Measurements from ENCODE around the gene CRY2. TPM values are rescaled to one million over a fixed set of nuclear protein-coding genes. Genes with fewer than 3 reads are reported as not detected.

CRY2 gene
- total RNA-seq, 2 experiments from 2014 or later, result 12.3 to 15.7 TPM

GRCh38 chr11:45812581-45813548 is 34.4 kb upstream of the CRY2 start:
- intact Hi-C loops (cut with micrococcal nuclease), result no loop called here
- no peak overlapping the region for H3K4me3 Mint-ChIP-seq
- CTCF ChIA-PET, result interaction anchor here (0.9 kb wide), 1 partner anchor 41 kb away, joined by 3 read pairs; no protein-coding TSS in a partner anchor
- H3K4me1 Mint-ChIP-seq (ENCODE audit: low read depth), result peaks cover 28% of the 10 kb centered on the region
- no peaks in the 10 kb centered on the region for H3K27me3 Mint-ChIP-seq
- no peaks in the 10 kb centered on the region for H3K9me3 Mint-ChIP-seq
- no peak for DNase-seq
- peaks cover 5% of the 10 kb centered on the region for H3K36me3 Mint-ChIP-seq (ENCODE audit: low read depth)
- TF ChIP-seq CTCF (IDR thresholded peaks at IDR 0.05), result no peak
- no peak for ATAC-seq
- peak overlapping the region; percentile 56 for H3K27ac Mint-ChIP-seq
- POLR2A ChIA-PET, result interaction anchor here (1.2 to 2.2 kb wide), 3 partner anchors 14 to 33 kb away, joined by 3 to 5 read pairs (median 3); no protein-coding TSS in a partner anchor

- ATAC-seq (peak; percentile 27), DNase-seq (no peak)
- intact Hi-C loops (cut with micrococcal nuclease), result no loop called here
- POLR2A ChIA-PET, result interaction anchor here (1.0 kb wide), 1 partner anchor 11 kb away, joined by 3 read pairs; no protein-coding TSS in a partner anchor
- CTCF ChIA-PET, result no interaction called here
- H3K4me1 Mint-ChIP-seq (ENCODE audit: low read depth), result peaks cover 6% of the 10 kb centered on the region
- H3K27me3 Mint-ChIP-seq, result no peaks in the 10 kb centered on the region
- H3K27ac Mint-ChIP-seq, result no peak overlapping the region
- TF ChIP-seq CTCF (IDR thresholded peaks at IDR 0.05), result no peak
- H3K36me3 Mint-ChIP-seq (ENCODE audit: low read depth), result no peaks in the 10 kb centered on the region
- no peak overlapping the region for H3K4me3 Mint-ChIP-seq
- H3K9me3 Mint-ChIP-seq, result no peaks in the 10 kb centered on the region
These were observed 31.5 kb upstream of the CRY2 start for GRCh38 chr11:45815747-45816146.

GRCh38 chr11:45816614-45817013 is 30.7 kb upstream of the CRY2 start:
- intact Hi-C loops (cut with micrococcal nuclease), result no loop called here
- Mint-ChIP-seq H3K27me3 (no peaks in the 10 kb centered on the region), H3K36me3 (ENCODE audit: low read depth) (no peaks in the 10 kb centered on the region), H3K4me1 (ENCODE audit: low read depth) (peaks cover 6% of the 10 kb centered on the region), H3K9me3 (no peaks in the 10 kb centered on the region), H3K27ac (no peak overlapping the region), H3K4me3 (no peak overlapping the region)
- ATAC-seq, result no peak
- no peak for DNase-seq
- ChIA-PET POLR2A (interaction anchor here (1.0 kb wide), 1 partner anchor 12 kb away, joined by 3 read pairs; no protein-coding TSS in a partner anchor), CTCF (interaction anchor here (1.6 kb wide), 1 partner anchor 45 kb away, joined by 8 read pairs; no protein-coding TSS in a partner anchor)
- TF ChIP-seq CTCF (IDR thresholded peaks at IDR 0.05), result no peak

DNA sequence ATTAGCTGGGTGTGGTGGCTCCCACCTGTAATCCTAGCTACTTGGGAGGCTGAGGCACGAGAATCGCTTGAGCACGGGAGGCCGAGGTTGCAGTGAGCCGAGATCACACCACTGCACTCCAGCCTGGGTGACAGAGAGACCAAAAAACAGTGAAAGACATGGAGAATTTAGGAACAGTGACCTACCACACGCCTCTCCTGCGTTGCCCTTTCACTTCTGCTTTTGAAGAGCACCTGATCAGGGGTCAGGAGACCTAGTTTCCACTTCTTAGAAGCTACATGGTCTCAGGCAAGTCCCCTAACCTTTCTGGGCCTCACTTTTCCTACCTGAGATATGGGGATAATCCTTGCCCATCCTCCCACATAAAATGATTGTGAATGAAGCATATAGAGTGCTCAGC is 30.1 kb upstream of the CRY2 start:
- no peak overlapping the region for H3K27ac Mint-ChIP-seq
- TF ChIP-seq CTCF (IDR thresholded peaks at IDR 0.05), result no peak
- intact Hi-C loops (cut with micrococcal nuclease), result no loop called here
- CTCF ChIA-PET, result interaction anchor here (1.0 to 1.6 kb wide), 2 partner anchors 17 to 46 kb away, joined by 3 to 8 read pairs; no protein-coding TSS in a partner anchor
- POLR2A ChIA-PET, result no interaction called here
- DNase-seq, result no peak
- peaks cover 6% of the 10 kb centered on the region for H3K4me1 Mint-ChIP-seq (ENCODE audit: low read depth)
- H3K27me3 Mint-ChIP-seq, result no peaks in the 10 kb centered on the region
- ATAC-seq, result no peak
- H3K4me3 Mint-ChIP-seq, result no peak overlapping the region
- H3K36me3 Mint-ChIP-seq (ENCODE audit: low read depth), result no peaks in the 10 kb centered on the region
- no peaks in the 10 kb centered on the region for H3K9me3 Mint-ChIP-seq

Measured in activated CD8-positive, alpha-beta T cell treated with anti-CD3 and anti-CD28 coated beads for 36 hours (primary cell).